Hematopoietic multipotent progenitor cell (in vitro differentiated cells): Measurements from ENCODE around the gene HECTD4. TPM values are rescaled to one million over a fixed set of nuclear protein-coding genes. Genes with fewer than 3 reads are reported as not detected.
A peak's percentile ranks its signal among the peaks of the same experiment; 100 is the strongest.

Experiments used
- DNase-seq, 3 donors: peaks; one replicate each; pipeline ENCODE4 v3.0.0-alpha.2; 2011 to 2015; ENCODE audit warnings: low read depth in 2 of 3, low spot score in 2 of 3
- total RNA-seq: library from RNA; depleted of rRNA; stranded (reverse); fragments of >200 nt; gene quantifications from one replicate; pipeline ENCODE4 v1.2.3, GENCODE V29; 2012

Gene HECTD4
- total RNA-seq, 1 donor: 39.0 TPM

- DNase-seq: no peak
Observed at GRCh38 chr12:112325622-112326207, 56.5 kb downstream of the HECTD4 start.

GRCh38 chr12:112325157-112325556 lies 57.1 kb downstream of the HECTD4 start:
- no peak for DNase-seq

- no peak for DNase-seq
Observed at GRCh38 chr12:112322882-112323547, 59.2 kb downstream of the HECTD4 start.

GRCh38 chr12:112322441-112322840 lies 59.8 kb downstream of the HECTD4 start:
- DNase-seq: no peak

- no peak for DNase-seq
Observed at GRCh38 chr12:112321245-112321644, 61.0 kb downstream of the HECTD4 start.

- no peak for DNase-seq
Observed at GRCh38 chr12:112319395-112319794, 62.8 kb downstream of the HECTD4 start.

- no peak for DNase-seq
Observed at GRCh38 chr12:112317481-112317880, 64.8 kb downstream of the HECTD4 start.

- DNase-seq: no peak
Observed at GRCh38 chr12:112314981-112315380, 67.2 kb downstream of the HECTD4 start.

GRCh38 chr12:112309797-112310196 lies 72.4 kb downstream of the HECTD4 start:
- DNase-seq: no peak

GRCh38 chr12:112308652-112309051 lies 73.6 kb downstream of the HECTD4 start:
- DNase-seq: no peak

- no peak for DNase-seq
Observed at GRCh38 chr12:112308161-112308560, 74.1 kb downstream of the HECTD4 start.

- no peak for DNase-seq
Observed at GRCh38 chr12:112307317-112308011, 74.8 kb downstream of the HECTD4 start.

GRCh38 chr12:112305951-112306350 lies 76.3 kb downstream of the HECTD4 start:
- DNase-seq: no peak

- no peak for DNase-seq
Observed at GRCh38 chr12:112304436-112304835, 77.8 kb downstream of the HECTD4 start.

- DNase-seq: no peak
Observed at GRCh38 chr12:112303799-112304198, 78.4 kb downstream of the HECTD4 start.

- peak in 1 of 3 donors; percentile 11 for DNase-seq
Observed at GRCh38 chr12:112303004-112303403, 79.2 kb downstream of the HECTD4 start.

- DNase-seq: no peak
Observed at GRCh38 chr12:112299704-112300103, 82.5 kb downstream of the HECTD4 start.

GRCh38 chr12:112297188-112297587 lies 85.0 kb downstream of the HECTD4 start:
- DNase-seq: no peak

GRCh38 chr12:112296183-112296582 lies 86.0 kb downstream of the HECTD4 start:
- no peak for DNase-seq

GRCh38 chr12:112294793-112295192 lies 87.4 kb downstream of the HECTD4 start:
- DNase-seq: peak in 2 of 3 donors; percentile 14 to 15

GRCh38 chr12:112288638-112289037 lies 93.6 kb downstream of the HECTD4 start:
- DNase-seq: no peak
